Esophagus (tissue), 2 donors: ENCODE results near the gene VPS18. TPM values are rescaled to one million over a fixed set of nuclear protein-coding genes. Genes with fewer than 3 reads are reported as not detected.

Experiments
- H3K27ac ChIP-seq, 2 donors: one replicate each; pipeline ENCODE4 v1.5.1; 2013; ENCODE audit warnings: low read depth in 2 of 2, mild to moderate bottlenecking in 2 of 2, inconsistent platforms in 1 of 2, low read length in 1 of 2, moderate library complexity in 1 of 2
- H3K27me3 ChIP-seq, 2 donors: one replicate each; pipeline ENCODE4 v1.6.1; 2013; ENCODE audit warnings: low read length in 2 of 2, control low read depth in 1 of 2, mild to moderate bottlenecking in 1 of 2; ENCODE audit not compliant: insufficient read depth in 2 of 2, control insufficient read depth in 1 of 2
- H3K36me3 ChIP-seq, 2 donors: one replicate each; pipeline ENCODE4 v1.6.1; 2013; ENCODE audit warnings: low read length in 1 of 2; ENCODE audit not compliant: control insufficient read depth in 2 of 2, insufficient read depth in 2 of 2
- H3K4me1 ChIP-seq, 2 donors: one replicate each; pipeline ENCODE4 v1.6.1; 2013; ENCODE audit warnings: low read length in 1 of 2; ENCODE audit not compliant: control insufficient read depth in 2 of 2, insufficient read depth in 2 of 2
- H3K4me3 ChIP-seq, 2 donors: one replicate each; pipeline ENCODE4 v1.5.1; 2013; ENCODE audit warnings: low read length in 2 of 2, mild to moderate bottlenecking in 2 of 2, low read depth in 1 of 2, moderate library complexity in 1 of 2
- H3K9me3 ChIP-seq, 2 donors: one replicate each; pipeline ENCODE4 v1.6.1; 2013; ENCODE audit warnings: mild to moderate bottlenecking in 2 of 2, low read depth in 1 of 2, low read length in 1 of 2, moderate library complexity in 1 of 2; ENCODE audit not compliant: control insufficient read depth in 2 of 2, insufficient read depth in 1 of 2
- WGBS, 2 donors: extraction: QIAGEN DNeasy Blood & Tissue Kit; methylation state at CpG; one replicate each; pipeline ENCODE4 v1.1.7; 2013; 5-methylcytosine and 5-hydroxymethylcytosine counted together
- polyA plus RNA-seq, 2 donors: library from polyadenylated mRNA; stranded (reverse); fragments of 200-250 nt; gene quantifications; one replicate each; pipeline ENCODE4 v1.2.3, GENCODE V29; 2013
- donor health status: healthy with polysubstance abuse.
- donor health status: Bipolar disorder and iron deficiency.

The VPS18 gene
- polyA plus RNA-seq, 2 donors, result 6.8 to 7.6 TPM

DNA sequence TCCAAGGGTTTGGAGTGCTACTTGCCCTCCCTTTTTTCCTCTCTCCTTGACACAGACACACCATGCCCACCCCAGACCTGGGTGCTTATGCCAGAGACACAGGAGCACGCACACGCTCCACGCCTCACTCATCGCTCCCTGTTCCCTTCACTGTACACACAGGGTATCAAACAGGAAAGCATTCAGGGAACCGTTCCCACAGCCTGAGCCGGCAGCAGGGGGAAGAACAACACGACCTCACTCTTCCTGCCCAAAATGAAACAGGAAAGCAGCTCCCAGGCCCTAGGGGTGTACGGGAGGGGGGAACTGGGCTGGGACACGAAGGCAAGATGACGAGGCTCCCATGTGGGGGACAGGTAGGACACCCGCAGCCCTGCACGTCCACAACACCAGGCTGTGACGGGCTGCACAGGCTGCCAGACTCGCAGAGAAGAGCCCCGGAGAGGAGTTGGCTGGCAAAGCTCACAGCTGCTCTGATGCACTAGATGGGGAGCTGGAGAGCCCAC lies 46.1 kb downstream of the VPS18 start:
- Histone ChIP-seq H3K27me3 (no peaks in the 10 kb centered on the region), H3K9me3 (no peaks in the 10 kb centered on the region), H3K4me3 (no peak overlapping the region), H3K27ac (peak overlapping the region; percentile 33 to 79), H3K4me1 (peaks cover 0 to 10% of the 10 kb centered on the region in 2 donors), H3K36me3 (peaks cover 0 to 3% of the 10 kb centered on the region in 2 donors)
- WGBS, 2 donors, result 44 to 60% methylated on average over 15 of the region's 15 CpGs

DNA sequence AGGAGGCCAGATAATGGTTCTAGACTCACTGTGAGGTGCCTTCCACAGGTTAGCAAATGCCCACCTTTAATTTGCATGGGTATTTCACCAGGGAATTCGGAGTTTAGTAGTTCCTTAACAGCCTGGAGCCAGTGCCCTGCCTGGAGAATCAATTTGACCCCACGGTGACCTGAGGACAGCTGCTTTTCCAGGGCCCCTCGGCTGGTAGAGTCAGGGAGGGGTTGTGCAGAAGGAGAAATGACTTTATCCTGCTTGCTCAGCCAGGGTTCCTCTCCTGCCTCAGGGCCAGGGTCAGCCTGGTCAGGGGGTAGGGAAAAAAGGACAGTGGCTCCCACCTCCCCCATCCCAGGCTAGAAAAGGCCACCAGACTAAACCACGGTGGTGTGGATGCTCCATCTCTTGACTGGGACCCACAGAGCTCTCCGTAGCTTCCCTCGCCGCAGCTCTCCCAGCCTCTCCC lies 46.8 kb downstream of the VPS18 start:
- H3K4me3 ChIP-seq, result peak overlapping the region; percentile 52 to 54
- H3K27me3 ChIP-seq, result no peaks in the 10 kb centered on the region
- 25 to 28% methylated on average over 7 of the region's 7 CpGs for WGBS, 2 donors
- H3K27ac ChIP-seq, result peak overlapping the region; percentile 68 to 79
- H3K9me3 ChIP-seq, result no peaks in the 10 kb centered on the region
- peaks cover 0 to 10% of the 10 kb centered on the region in 2 donors for H3K4me1 ChIP-seq
- peaks cover 0 to 3% of the 10 kb centered on the region in 2 donors for H3K36me3 ChIP-seq

GRCh38 chr15:40941528-40942336 lies 47.5 kb downstream of the VPS18 start:
- WGBS, 2 donors, result 1% methylated on average over 75 to 92 of the region's 92 CpGs
- peaks cover 0 to 10% of the 10 kb centered on the region in 2 donors for H3K4me1 ChIP-seq

DNA sequence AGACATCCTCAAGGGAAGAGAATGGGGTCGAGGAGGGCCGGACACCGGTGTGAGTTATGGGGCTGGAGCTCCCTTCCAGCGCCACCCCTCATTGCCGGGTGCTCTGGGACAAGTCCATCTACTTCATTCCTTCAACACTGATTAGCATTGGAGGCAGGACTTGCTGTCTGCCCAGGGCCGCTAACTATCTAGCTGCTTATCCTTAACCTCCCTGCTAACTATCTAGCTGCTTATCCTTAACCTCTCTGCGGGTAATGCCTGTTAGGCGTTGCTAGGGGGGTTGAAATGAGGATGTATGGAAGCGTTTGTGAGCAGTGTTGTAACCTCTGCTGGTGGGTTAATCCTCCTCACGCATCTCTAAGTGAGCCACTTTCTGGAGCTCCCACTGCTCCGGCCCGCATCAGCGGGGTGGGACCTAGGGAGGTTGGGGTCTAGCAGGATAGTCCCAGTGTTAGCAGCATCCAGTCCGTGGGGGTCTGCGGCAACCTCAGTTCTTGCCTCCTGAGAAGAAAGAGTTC lies 48.1 kb downstream of the VPS18 start:
- H3K27ac ChIP-seq, result peak overlapping the region; percentile 68 to 79
- 30 to 36% methylated on average over 15 of the region's 15 CpGs for WGBS, 2 donors
- no peaks in the 10 kb centered on the region for H3K9me3 ChIP-seq
- H3K4me3 ChIP-seq, result peak overlapping the region; percentile 52 to 54
- H3K36me3 ChIP-seq, result no peaks in the 10 kb centered on the region
- no peaks in the 10 kb centered on the region for H3K27me3 ChIP-seq
- peaks cover under 1 to 10% of the 10 kb centered on the region in 2 donors for H3K4me1 ChIP-seq

More at GRCh38 chr15:40941528-40942336, 47.5 kb downstream of the VPS18 start:
- H3K9me3 ChIP-seq, result no peaks in the 10 kb centered on the region
- H3K36me3 ChIP-seq, result no peaks in the 10 kb centered on the region
- H3K27ac ChIP-seq, result peak overlapping the region; percentile 68 to 79
- H3K27me3 ChIP-seq, result no peaks in the 10 kb centered on the region
- peak overlapping the region; percentile 52 to 54 for H3K4me3 ChIP-seq

DNA sequence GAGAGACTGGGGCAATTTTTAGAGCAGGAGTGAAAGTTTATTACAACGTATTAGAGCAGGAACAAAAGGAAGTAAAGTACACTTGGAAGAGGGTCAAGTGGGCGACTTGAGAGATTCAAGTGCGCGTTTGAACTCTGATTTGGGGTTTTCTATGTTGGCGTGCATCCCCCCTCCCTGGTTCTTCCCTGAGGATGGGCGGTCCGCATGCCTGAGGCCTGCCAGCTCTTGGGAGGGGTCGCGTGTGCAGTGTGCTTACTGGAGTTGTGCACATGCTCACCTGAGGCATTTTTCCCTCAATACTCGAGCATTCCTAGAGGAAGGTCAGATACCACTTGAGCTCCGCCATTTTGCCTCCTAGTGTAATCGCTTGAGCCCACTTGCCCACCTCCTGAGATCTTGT lies 48.6 kb downstream of the VPS18 start:
- no peak overlapping the region for H3K4me3 ChIP-seq
- 71 to 76% methylated on average over 12 of the region's 12 CpGs for WGBS, 2 donors
- no peaks in the 10 kb centered on the region for H3K9me3 ChIP-seq
- H3K27me3 ChIP-seq, result no peaks in the 10 kb centered on the region
- H3K27ac ChIP-seq, result no peak overlapping the region
- H3K36me3 ChIP-seq, result no peaks in the 10 kb centered on the region
- H3K4me1 ChIP-seq, result peaks cover 2 to 10% of the 10 kb centered on the region in 2 donors

GRCh38 chr15:40943764-40944365 lies 49.6 kb downstream of the VPS18 start:
- Histone ChIP-seq H3K9me3 (no peaks in the 10 kb centered on the region), H3K4me1 (peaks cover 2 to 10% of the 10 kb centered on the region in 2 donors), H3K27ac (no peak overlapping the region), H3K27me3 (no peaks in the 10 kb centered on the region), H3K36me3 (no peaks in the 10 kb centered on the region), H3K4me3 (no peak overlapping the region)
- WGBS, 2 donors, result 95 to 98% methylated on average over 9 of the region's 9 CpGs

DNA sequence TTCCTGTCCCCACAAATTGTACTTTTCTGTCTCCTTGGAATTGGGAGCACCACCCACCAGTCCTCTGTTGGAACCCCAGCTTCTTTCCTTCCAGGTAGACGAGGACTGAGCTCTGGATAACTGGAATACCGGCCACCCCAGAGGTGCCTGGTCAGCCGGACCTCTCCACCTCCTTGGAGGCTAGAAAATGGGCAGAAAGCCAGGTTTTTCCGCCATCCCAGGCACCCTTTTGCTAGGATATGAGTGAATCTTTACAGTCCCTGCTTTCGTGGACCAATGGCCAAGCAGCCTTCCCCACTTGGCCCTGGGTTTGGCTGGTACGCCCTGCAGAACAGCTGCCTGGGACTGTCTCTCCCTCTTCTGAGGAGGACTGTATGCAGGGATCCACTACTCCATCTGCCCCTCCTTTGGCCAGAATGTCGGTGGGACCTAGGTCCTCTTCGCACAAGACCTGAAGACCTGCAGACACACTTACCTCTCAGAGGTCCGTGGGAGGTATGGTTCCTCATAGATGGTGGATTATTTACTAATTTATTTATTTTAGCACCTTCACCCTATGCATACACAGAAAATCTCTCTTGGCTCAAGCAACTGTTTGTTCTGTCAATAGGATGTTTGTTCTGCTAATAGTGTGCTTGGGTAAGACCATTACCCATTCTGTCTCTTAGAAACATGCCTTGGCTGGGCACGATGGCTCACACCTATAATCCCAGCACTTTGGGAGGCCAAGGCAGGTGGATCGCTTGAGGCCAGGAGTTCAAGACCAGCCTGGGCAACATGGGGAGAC lies 50.5 kb downstream of the VPS18 start:
- H3K27me3 ChIP-seq, result no peaks in the 10 kb centered on the region
- no peak overlapping the region for H3K27ac ChIP-seq
- no peaks in the 10 kb centered on the region for H3K9me3 ChIP-seq
- no peak overlapping the region for H3K4me3 ChIP-seq
- 84 to 90% methylated on average over 11 of the region's 11 CpGs for WGBS, 2 donors
- peaks cover 2 to 12% of the 10 kb centered on the region in 2 donors for H3K4me1 ChIP-seq
- H3K36me3 ChIP-seq, result no peaks in the 10 kb centered on the region

GRCh38 chr15:40948706-40949473 lies 54.6 kb downstream of the VPS18 start:
- H3K27ac ChIP-seq, result no peak overlapping the region
- peaks cover 2 to 6% of the 10 kb centered on the region in 2 donors for H3K4me1 ChIP-seq
- H3K36me3 ChIP-seq, result no peaks in the 10 kb centered on the region
- H3K27me3 ChIP-seq, result no peaks in the 10 kb centered on the region
- no peaks in the 10 kb centered on the region for H3K9me3 ChIP-seq
- 80 to 82% methylated on average over 21 of the region's 21 CpGs for WGBS, 2 donors
- no peak overlapping the region for H3K4me3 ChIP-seq
